Nephron progenitor cell (in vitro differentiated cells): ENCODE measurements around the gene TNNT3.

Experiments used
- DNase-seq: peaks from one replicate; pipeline ENCODE4 v3.0.0; 2021
- H3K27ac Mint-ChIP-seq: 2 replicates; pipeline ENCODE4 v1.8.0; 2021; ENCODE audit warnings: mild to moderate bottlenecking, moderate library complexity, mixed read lengths
- H3K27me3 Mint-ChIP-seq: 2 replicates; pipeline ENCODE4 v1.8.0; 2021; ENCODE audit warnings: mild to moderate bottlenecking, low read depth, mixed read lengths; ENCODE audit not compliant: poor library complexity
- H3K36me3 Mint-ChIP-seq: 2 replicates; pipeline ENCODE4 v1.8.0; 2021; ENCODE audit warnings: low read depth, mixed read lengths
- H3K4me1 Mint-ChIP-seq: 2 replicates; pipeline ENCODE4 v1.8.0; 2021; ENCODE audit warnings: mixed read lengths
- H3K4me3 Mint-ChIP-seq: 2 replicates; pipeline ENCODE4 v1.8.0; 2021; ENCODE audit warnings: mild to moderate bottlenecking, moderate library complexity, mixed read lengths
- H3K9me3 Mint-ChIP-seq: 2 replicates; pipeline ENCODE4 v1.8.0; 2021; ENCODE audit warnings: mild to moderate bottlenecking, moderate library complexity, mixed read lengths
- TF ChIP-seq, protein P1 (sequence below): fragments of 200-600 bp; sonication (generic); IDR thresholded peaks from 2 replicates; pipeline ENCODE4 v1.5.0; 2021; ENCODE audit warnings: antibody characterized with exemption

TNNT3 gene

DNA sequence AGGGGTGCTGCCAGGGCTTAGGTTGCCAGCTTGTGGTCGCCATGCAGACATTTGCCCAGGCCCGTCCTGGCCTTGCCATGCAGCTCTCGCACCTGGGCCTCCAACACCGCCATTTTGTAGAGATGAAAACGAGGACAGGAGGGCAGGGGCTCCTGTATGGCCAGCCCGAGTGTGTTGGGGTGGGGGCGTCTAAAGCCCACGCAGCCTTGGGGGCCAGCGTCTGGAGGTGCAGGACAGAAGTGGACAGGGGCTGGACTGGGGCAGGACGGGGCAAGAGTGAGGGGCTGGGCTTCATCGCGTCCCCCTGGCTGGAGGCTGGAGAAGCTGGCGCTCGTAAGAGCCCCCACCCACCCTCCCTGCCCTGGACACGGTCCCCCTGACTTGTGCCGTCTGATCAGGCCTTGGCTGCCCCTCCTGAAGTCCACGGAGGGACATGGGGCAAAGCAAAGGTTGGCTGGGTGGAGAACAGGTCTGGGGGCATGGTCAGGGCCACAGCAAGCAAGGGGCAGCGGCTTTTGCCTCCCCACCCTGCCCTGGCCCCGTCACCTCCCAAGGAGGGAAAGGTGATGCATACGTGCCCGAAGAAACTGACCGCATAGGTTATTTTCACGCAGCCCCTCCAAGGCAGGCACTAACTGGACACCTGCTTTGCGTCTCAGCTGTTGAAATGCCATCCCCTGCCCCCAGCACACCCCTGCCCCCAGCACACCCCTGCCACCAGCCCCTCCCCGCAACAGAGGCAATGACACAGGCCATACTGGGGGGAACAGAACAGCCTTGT, 815 bp downstream of the TNNT3 start:
- TF ChIP-seq, protein P1, sequence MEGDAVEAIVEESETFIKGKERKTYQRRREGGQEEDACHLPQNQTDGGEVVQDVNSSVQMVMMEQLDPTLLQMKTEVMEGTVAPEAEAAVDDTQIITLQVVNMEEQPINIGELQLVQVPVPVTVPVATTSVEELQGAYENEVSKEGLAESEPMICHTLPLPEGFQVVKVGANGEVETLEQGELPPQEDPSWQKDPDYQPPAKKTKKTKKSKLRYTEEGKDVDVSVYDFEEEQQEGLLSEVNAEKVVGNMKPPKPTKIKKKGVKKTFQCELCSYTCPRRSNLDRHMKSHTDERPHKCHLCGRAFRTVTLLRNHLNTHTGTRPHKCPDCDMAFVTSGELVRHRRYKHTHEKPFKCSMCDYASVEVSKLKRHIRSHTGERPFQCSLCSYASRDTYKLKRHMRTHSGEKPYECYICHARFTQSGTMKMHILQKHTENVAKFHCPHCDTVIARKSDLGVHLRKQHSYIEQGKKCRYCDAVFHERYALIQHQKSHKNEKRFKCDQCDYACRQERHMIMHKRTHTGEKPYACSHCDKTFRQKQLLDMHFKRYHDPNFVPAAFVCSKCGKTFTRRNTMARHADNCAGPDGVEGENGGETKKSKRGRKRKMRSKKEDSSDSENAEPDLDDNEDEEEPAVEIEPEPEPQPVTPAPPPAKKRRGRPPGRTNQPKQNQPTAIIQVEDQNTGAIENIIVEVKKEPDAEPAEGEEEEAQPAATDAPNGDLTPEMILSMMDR: no peak
- H3K27me3 Mint-ChIP-seq: peaks cover 7% of the 10 kb centered on the region
- peaks cover 33% of the 10 kb centered on the region for H3K4me1 Mint-ChIP-seq
- no peaks in the 10 kb centered on the region for H3K9me3 Mint-ChIP-seq
- H3K36me3 Mint-ChIP-seq: no peaks in the 10 kb centered on the region
- H3K4me3 Mint-ChIP-seq: no peak overlapping the region
- no peak for DNase-seq
- H3K27ac Mint-ChIP-seq: no peak overlapping the region

DNA sequence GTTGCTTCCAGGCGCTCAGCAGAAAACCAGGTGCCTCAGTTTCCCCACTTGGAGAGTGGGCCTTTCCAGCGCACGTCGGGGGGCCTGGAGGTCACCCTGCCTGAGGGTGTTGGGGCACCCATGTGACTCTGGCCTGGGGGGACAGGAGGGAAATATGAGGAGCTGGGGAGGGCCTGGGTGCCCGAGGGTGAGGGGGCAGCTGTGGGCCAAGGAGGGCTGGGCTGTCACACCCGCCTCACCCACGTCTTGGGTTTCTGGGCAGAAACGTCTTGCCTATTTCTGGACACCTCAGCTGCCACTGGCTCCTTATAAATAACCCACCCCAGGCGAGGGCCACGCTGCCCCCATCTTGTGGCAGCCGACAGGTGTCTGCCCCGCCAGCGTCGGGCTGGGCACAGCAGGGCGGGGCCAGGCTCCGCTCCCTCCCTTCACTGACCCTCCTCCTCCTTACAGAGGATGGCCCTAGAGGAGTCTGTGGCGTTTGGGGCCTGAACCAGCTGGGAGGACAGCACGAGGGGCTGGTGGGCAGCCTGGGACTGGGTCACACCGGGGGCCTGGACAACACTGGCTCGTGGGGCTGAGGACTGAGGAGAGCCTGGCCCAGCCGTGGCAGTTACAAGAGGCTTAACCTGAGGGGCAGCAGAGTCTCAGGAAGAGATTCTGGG, 1.5 kb downstream of the TNNT3 start:
- peaks cover 7% of the 10 kb centered on the region for H3K27me3 Mint-ChIP-seq
- no peaks in the 10 kb centered on the region for H3K9me3 Mint-ChIP-seq
- H3K36me3 Mint-ChIP-seq: no peaks in the 10 kb centered on the region
- no peak overlapping the region for H3K4me3 Mint-ChIP-seq
- peaks cover 29% of the 10 kb centered on the region for H3K4me1 Mint-ChIP-seq
- DNase-seq: no peak
- H3K27ac Mint-ChIP-seq: no peak overlapping the region
- TF ChIP-seq, protein P1: no peak

DNA sequence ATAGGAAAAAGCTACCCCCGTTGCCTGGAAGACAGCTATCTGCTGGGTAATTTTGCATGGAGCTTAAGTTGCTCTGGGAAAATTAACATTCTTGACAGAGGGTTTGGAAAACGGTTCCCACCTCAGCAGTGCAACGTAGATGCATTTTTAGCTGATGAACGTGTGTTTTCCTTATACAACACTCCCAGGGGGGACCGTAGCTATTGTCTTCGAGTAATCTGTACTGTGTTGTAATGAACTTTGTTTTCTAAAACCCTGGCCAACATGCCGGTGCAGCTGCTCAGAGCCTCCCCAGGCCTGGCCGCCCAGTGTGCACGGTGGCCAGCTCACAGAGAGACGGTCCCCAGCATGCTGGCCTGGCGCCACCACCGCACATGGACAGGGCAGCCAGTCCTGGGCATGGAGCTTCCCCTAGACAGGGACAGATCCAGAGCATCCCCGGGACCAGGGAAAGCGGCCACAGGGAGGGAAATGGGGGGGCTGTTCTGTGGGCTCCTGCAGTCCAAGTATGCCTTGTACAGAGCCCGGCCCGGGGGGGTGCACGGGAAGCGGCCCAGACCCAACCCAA, 2.2 kb downstream of the TNNT3 start:
- DNase-seq: no peak
- Mint-ChIP-seq H3K27me3 (peaks cover 7% of the 10 kb centered on the region), H3K9me3 (no peaks in the 10 kb centered on the region), H3K27ac (no peak overlapping the region), H3K36me3 (no peaks in the 10 kb centered on the region), H3K4me3 (no peak overlapping the region), H3K4me1 (peaks cover 34% of the 10 kb centered on the region)
- TF ChIP-seq, protein P1: no peak

DNA sequence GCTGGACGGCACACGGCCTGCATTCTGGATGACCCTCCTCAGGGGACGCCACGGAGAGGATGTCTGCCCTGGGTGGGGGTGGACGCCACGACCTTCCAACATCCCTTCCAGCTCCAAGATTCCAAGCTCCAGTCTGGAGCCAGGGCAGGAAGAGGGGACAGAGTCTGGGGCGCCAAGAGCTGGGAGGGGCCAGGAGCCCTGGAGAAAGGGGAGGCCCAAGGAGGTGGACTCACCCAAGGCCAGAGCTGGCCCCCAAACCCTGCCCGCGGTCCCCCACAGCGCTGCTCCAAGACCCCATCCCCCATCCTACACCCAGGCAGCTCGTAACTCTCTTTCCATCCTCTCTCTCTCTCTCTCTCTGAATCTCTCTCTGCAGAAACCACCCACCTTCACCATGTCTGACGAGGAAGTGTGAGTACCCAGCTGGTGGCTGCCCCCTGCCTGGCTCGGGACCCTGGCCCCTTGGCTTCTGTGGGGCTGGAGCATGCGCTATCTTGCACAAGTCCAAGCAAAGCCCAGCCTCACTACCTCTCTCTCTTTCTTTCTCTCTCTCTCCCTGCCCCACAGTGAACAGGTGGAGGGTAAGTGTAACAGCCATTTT, 3.1 kb downstream of the TNNT3 start:
- peaks cover 36% of the 10 kb centered on the region for H3K4me1 Mint-ChIP-seq
- H3K9me3 Mint-ChIP-seq: no peaks in the 10 kb centered on the region
- no peak overlapping the region for H3K4me3 Mint-ChIP-seq
- TF ChIP-seq, protein P1: no peak
- no peak for DNase-seq
- H3K27me3 Mint-ChIP-seq: peaks cover 7% of the 10 kb centered on the region
- H3K36me3 Mint-ChIP-seq: no peaks in the 10 kb centered on the region
- peak overlapping the region; percentile 39 for H3K27ac Mint-ChIP-seq

DNA sequence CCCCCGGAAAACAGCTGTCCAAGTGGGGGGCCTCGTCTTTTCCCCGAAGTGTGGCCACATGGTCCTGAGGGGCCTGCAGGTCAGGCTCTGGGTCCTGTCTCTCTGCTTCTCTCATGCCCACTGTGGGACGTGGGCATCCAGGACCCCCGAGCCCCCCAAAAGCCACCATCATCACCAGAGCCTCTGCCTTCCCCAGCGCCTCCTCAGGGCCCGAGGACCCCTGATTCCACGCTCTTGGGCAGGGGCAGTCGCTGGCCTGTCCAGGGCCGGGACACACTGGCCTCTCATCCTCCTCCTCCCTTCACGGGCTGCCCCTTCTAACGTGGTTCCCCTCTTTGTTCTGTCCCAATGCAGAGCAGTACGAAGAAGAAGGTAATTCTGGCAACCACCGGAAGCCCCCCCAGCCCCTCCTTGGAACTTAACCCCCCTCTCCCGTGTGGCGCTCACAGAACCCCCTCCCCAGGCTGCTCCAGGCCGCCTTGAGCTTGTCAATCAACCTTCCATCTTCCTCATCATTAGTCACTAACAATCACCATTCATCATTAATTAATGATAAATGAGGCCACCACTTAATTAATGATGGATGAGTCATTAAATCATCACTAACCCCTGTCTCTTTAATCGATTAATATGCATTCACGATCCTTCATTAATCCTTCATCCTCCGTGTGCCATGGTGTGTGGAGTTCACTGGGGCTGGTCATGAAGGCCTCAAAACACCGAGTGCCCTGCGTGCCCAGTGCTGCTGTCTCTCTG, 3.9 kb downstream of the TNNT3 start:
- Mint-ChIP-seq H3K36me3 (no peaks in the 10 kb centered on the region), H3K4me3 (no peak overlapping the region), H3K9me3 (no peaks in the 10 kb centered on the region), H3K27me3 (peaks cover 5% of the 10 kb centered on the region), H3K27ac (no peak overlapping the region), H3K4me1 (peaks cover 36% of the 10 kb centered on the region)
- DNase-seq: no peak
- TF ChIP-seq, protein P1: no peak
